Activated naive CD4-positive, alpha-beta T cell treated with anti-CD3 and anti-CD28 coated beads, Interleukin-2, amount 50 U/mL, for 24 hours (primary cell): ENCODE measurements around the gene PTP4A1.
"Not testable (repeated sequence)": the region's sequence is repeated elsewhere in the genome, so short reads cannot be mapped to it uniquely, and the experiment has no call there.

Experiments
- H3K27ac Mint-ChIP-seq: one replicate; pipeline ENCODE4 v1.8.0; 2021; ENCODE audit warnings: mild to moderate bottlenecking, mixed read lengths
- H3K27me3 Mint-ChIP-seq: one replicate; pipeline ENCODE4 v1.8.0; 2021; ENCODE audit warnings: mixed read lengths
- H3K36me3 Mint-ChIP-seq: one replicate; pipeline ENCODE4 v1.8.0; 2021; ENCODE audit warnings: mixed read lengths
- H3K4me1 Mint-ChIP-seq: one replicate; pipeline ENCODE4 v1.8.0; 2021; ENCODE audit warnings: mixed read lengths
- H3K4me3 Mint-ChIP-seq: one replicate; pipeline ENCODE4 v1.8.0; 2021; ENCODE audit warnings: mild to moderate bottlenecking, mixed read lengths
- H3K9me3 Mint-ChIP-seq: one replicate; pipeline ENCODE4 v1.8.0; 2021; ENCODE audit warnings: mixed read lengths

PTP4A1 gene

GRCh38 chr6:63572044-63572746, at the start of gene PTP4A1, which contains the start of gene LOC128125822:
TSS of gene PTP4A1 (plus strand) at chr6:63572480. CDS start at chr6:63576881, 4,401 bp downstream.
TSS of gene LOC128125822 (plus strand) at chr6:63572480.
- no peaks in the 10 kb centered on the region for H3K27me3 Mint-ChIP-seq
- peaks cover 11% of the 10 kb centered on the region for H3K36me3 Mint-ChIP-seq
- H3K4me3 Mint-ChIP-seq, result peak within 1 kb of the TSS; percentile 97
- H3K27ac Mint-ChIP-seq, result peak within 1 kb of the TSS; percentile 96
- H3K4me1 Mint-ChIP-seq, result peaks cover 37% of the 10 kb centered on the region
- no peaks in the 10 kb centered on the region for H3K9me3 Mint-ChIP-seq

DNA sequence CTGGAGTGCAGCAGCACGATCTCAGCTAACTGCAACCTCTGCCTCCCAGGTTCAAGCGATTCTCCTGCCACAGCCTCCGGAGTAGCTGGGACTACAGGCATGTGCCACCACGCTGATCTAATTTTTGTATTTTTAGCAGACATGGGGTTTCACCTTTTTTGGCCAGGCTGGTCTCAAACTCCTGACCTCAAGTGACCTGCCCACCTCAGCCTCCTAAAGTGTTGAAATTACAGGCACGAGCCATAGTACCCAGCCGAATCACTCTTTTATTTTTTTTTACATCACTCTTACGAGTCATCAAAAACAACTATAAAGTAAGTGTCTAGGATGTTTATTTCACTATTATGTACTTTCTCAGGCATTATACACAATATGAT, 49.4 kb upstream of the PTP4A1 start:
- not testable (repeated sequence) for H3K36me3 Mint-ChIP-seq, H3K9me3 Mint-ChIP-seq, H3K4me3 Mint-ChIP-seq, H3K27me3 Mint-ChIP-seq, H3K4me1 Mint-ChIP-seq, H3K27ac Mint-ChIP-seq

GRCh38 chr6:63523630-63524029, 48.6 kb upstream of the PTP4A1 start:
- Mint-ChIP-seq H3K27ac (no peak overlapping the region), H3K4me1 (no peaks in the 10 kb centered on the region), H3K36me3 (no peaks in the 10 kb centered on the region), H3K4me3 (no peak overlapping the region), H3K27me3 (no peaks in the 10 kb centered on the region), H3K9me3 (no peaks in the 10 kb centered on the region)

GRCh38 chr6:63525186-63525878, 46.9 kb upstream of the PTP4A1 start:
- Mint-ChIP-seq H3K27ac (no peak overlapping the region), H3K9me3 (no peaks in the 10 kb centered on the region), H3K36me3 (no peaks in the 10 kb centered on the region), H3K4me1 (peaks cover 9% of the 10 kb centered on the region), H3K27me3 (no peaks in the 10 kb centered on the region), H3K4me3 (no peak overlapping the region)

- H3K4me1 Mint-ChIP-seq, result peaks cover 9% of the 10 kb centered on the region
- H3K27me3 Mint-ChIP-seq, result no peaks in the 10 kb centered on the region
- H3K27ac Mint-ChIP-seq, result no peak overlapping the region
- H3K36me3 Mint-ChIP-seq, result no peaks in the 10 kb centered on the region
- H3K9me3 Mint-ChIP-seq, result no peaks in the 10 kb centered on the region
- no peak overlapping the region for H3K4me3 Mint-ChIP-seq
These were observed 45.3 kb upstream of the PTP4A1 start for GRCh38 chr6:63526931-63527330.

- Mint-ChIP-seq H3K27ac (no peak overlapping the region), H3K4me3 (no peak overlapping the region), H3K27me3 (no peaks in the 10 kb centered on the region), H3K9me3 (no peaks in the 10 kb centered on the region), H3K36me3 (no peaks in the 10 kb centered on the region), H3K4me1 (peaks cover 9% of the 10 kb centered on the region)
These were observed 44.4 kb upstream of the PTP4A1 start for GRCh38 chr6:63527658-63528514.

- Mint-ChIP-seq H3K27ac (no peak overlapping the region), H3K4me3 (no peak overlapping the region), H3K27me3 (no peaks in the 10 kb centered on the region), H3K36me3 (no peaks in the 10 kb centered on the region), H3K4me1 (peaks cover 9% of the 10 kb centered on the region), H3K9me3 (no peaks in the 10 kb centered on the region)
These were observed 42.8 kb upstream of the PTP4A1 start for GRCh38 chr6:63529498-63529897.

DNA sequence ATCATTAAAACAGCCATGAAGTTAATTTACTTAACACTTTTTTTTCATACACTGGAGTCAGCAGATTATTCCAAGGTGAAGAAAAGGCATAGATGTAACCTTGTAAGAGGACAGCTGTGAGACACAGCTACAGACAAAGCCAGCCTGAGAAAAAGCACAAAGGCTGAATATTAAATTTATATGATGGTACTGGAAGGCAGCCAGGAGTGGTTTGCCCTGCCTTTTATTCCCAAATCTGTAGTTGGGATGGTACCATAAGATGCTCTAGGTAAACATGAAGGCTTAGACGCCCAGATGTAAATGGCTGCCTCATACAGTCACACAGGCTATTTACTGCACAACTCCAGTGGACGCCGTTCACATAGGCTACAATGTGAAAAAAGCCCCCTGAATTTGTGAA, 42.1 kb upstream of the PTP4A1 start:
- no peaks in the 10 kb centered on the region for H3K36me3 Mint-ChIP-seq
- H3K9me3 Mint-ChIP-seq, result no peaks in the 10 kb centered on the region
- no peak overlapping the region for H3K4me3 Mint-ChIP-seq
- H3K27me3 Mint-ChIP-seq, result no peaks in the 10 kb centered on the region
- H3K4me1 Mint-ChIP-seq, result peaks cover 9% of the 10 kb centered on the region
- H3K27ac Mint-ChIP-seq, result no peak overlapping the region

DNA sequence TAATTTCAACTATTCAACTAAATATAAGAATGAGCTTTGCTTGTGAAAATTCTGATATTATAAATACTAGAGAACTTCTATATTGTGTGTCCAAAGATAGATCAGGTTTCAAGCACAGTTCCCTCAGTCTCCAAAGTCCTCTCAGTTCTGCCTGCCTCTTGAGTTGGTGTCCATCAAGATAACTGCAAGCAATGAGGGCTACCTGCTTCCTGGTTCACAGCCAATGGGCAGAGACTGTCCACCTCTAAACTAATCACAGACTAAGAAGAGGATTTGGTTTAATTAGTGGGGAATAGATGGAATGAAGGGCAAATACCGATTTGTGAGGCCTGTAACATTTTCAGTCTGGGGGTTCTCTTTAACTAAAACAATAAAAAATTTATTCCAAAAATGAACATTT, 41.3 kb upstream of the PTP4A1 start:
- peaks cover 9% of the 10 kb centered on the region for H3K4me1 Mint-ChIP-seq
- H3K36me3 Mint-ChIP-seq, result no peaks in the 10 kb centered on the region
- H3K4me3 Mint-ChIP-seq, result no peak overlapping the region
- H3K9me3 Mint-ChIP-seq, result no peaks in the 10 kb centered on the region
- no peaks in the 10 kb centered on the region for H3K27me3 Mint-ChIP-seq
- no peak overlapping the region for H3K27ac Mint-ChIP-seq

DNA sequence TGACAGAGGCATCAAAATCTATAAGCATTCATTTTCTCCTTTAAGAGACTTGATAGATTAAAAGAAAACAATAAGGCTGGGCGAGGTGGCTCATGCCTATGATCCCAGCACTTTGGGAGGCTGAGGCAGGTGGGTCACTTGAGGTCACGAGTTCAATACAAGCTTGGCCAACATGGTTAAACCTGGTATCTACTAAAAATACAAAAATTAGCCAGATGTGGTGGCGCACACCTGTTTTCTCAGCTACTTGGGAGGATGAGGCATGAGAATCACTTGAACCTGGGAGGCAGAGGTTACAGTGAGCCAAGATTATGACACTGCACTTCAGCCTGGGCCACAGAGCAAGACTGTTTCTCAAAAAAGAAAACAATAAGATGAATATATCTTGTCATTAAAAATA, 39.3 kb upstream of the PTP4A1 start:
- H3K36me3 Mint-ChIP-seq, result no peaks in the 10 kb centered on the region
- no peak overlapping the region for H3K27ac Mint-ChIP-seq
- H3K9me3 Mint-ChIP-seq, result no peaks in the 10 kb centered on the region
- peaks cover 9% of the 10 kb centered on the region for H3K4me1 Mint-ChIP-seq
- no peak overlapping the region for H3K4me3 Mint-ChIP-seq
- peaks cover 1% of the 10 kb centered on the region for H3K27me3 Mint-ChIP-seq

DNA sequence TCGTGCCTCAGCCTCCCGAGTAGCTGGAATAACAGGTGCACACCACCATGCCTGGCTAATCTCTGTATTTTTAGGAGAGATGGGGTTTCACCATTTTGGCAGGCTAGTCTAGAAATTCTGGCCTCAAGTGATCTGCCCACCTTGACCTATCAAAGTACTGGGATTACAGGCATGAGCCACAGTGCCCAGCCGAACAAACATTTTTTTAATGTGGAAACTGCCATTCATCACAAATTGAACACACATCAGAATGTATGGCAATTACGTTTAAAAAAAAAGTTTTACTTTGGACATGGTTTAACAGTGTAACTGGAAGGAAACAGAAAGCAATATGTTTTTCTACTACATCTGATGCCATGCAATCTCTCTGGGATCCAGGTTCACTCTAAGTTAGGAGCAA, 38.3 kb upstream of the PTP4A1 start:
- Mint-ChIP-seq H3K27ac (no peak overlapping the region), H3K4me1 (peaks cover 9% of the 10 kb centered on the region)

GRCh38 chr6:63537201-63537958, 34.9 kb upstream of the PTP4A1 start:
- Mint-ChIP-seq H3K9me3 (no peaks in the 10 kb centered on the region), H3K4me1 (no peaks in the 10 kb centered on the region), H3K36me3 (no peaks in the 10 kb centered on the region), H3K4me3 (no peak overlapping the region), H3K27ac (no peak overlapping the region), H3K27me3 (peaks cover 13% of the 10 kb centered on the region)

More for the DNA sequence above, 38.3 kb upstream of the PTP4A1 start:
- Mint-ChIP-seq H3K9me3 (no peaks in the 10 kb centered on the region), H3K4me3 (no peak overlapping the region), H3K27me3 (peaks cover 1% of the 10 kb centered on the region), H3K36me3 (no peaks in the 10 kb centered on the region)

DNA sequence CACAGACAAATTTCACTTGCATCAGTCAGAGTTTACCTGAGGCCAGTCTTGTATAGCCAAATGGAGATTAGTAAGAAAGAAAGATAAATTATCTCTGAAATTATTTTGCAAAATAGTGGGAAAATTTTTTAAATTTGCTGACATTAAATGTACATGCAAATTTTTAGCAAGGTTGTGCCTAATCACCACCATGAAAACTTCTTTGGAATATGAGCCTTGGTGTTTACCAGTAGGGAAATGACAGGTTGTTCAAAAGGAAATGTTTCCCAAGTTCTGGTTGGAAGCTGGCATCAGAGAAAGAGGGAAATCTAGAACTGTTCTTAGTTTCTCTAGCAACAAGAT, 34.4 kb upstream of the PTP4A1 start:
- Mint-ChIP-seq H3K27me3 (peaks cover 17% of the 10 kb centered on the region), H3K4me3 (no peak overlapping the region), H3K27ac (no peak overlapping the region), H3K36me3 (no peaks in the 10 kb centered on the region), H3K4me1 (no peaks in the 10 kb centered on the region), H3K9me3 (no peaks in the 10 kb centered on the region)

DNA sequence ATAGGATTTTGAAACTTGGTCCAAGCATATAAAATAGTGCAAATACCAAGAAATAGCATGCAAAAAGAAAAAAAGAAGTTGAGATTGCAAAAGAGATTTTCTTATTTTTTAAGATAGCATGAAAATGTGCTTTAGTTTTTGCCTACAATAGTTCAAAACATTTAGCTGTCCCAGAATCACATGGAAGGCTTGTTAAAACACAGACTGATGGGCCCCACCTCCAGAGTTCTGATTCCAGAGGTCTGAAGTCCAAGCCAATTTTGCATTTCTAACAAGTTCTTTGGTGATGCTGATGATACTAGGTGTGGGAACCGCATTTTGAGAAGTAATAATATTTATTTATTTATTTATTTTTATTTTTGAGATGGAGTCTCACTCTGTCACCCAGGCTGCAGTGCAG, 33.7 kb upstream of the PTP4A1 start:
- H3K27ac Mint-ChIP-seq, result no peak overlapping the region
- no peaks in the 10 kb centered on the region for H3K9me3 Mint-ChIP-seq
- H3K36me3 Mint-ChIP-seq, result no peaks in the 10 kb centered on the region
- H3K4me1 Mint-ChIP-seq, result no peaks in the 10 kb centered on the region
- H3K27me3 Mint-ChIP-seq, result peaks cover 17% of the 10 kb centered on the region
- H3K4me3 Mint-ChIP-seq, result no peak overlapping the region

DNA sequence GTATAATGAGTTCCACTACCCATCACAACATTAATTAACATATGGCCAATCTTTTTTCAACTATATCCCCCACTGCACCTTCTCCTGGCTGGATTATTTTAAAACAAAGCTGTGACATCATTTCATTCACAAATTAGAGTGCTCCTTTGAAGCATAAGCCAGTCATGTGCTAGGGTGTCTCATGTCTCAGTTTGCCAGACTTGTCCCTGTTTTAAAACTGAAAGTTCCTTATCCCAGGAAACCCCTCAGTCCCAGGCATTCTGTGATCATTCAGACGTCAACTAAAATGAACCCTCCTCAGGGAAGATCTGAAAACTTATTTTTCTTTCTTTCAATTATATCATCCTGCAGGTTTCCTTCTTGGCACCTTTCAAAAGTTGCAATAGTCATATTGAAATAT, 29.3 kb upstream of the PTP4A1 start:
- Mint-ChIP-seq H3K4me1 (no peaks in the 10 kb centered on the region), H3K36me3 (no peaks in the 10 kb centered on the region), H3K27me3 (peaks cover 23% of the 10 kb centered on the region)

More for the DNA sequence above, 29.3 kb upstream of the PTP4A1 start:
- H3K4me3 Mint-ChIP-seq, result no peak overlapping the region
- no peaks in the 10 kb centered on the region for H3K9me3 Mint-ChIP-seq
- H3K27ac Mint-ChIP-seq, result no peak overlapping the region
